ENCODE measurements around the gene MYL10.

Gene MYL10

GRCh38 chr7:101602484-101603241 lies 26.4 kb downstream of the MYL10 start:
- H3K4me3 ChIP-seq (ENCODE audit: low read length): no peak overlapping the region
- no peak for TF ChIP-seq ZNF274 (IDR thresholded peaks at IDR 0.05; ENCODE audit: low read depth, low read length)

- no peak overlapping the region for H3K4me3 ChIP-seq (ENCODE audit: low read length)
- TF ChIP-seq ZNF274 (IDR thresholded peaks at IDR 0.05; ENCODE audit: low read depth, low read length): no peak
These were observed 27.0 kb downstream of the MYL10 start for GRCh38 chr7:101602082-101602481.

GRCh38 chr7:101599787-101600186 lies 29.3 kb downstream of the MYL10 start:
- TF ChIP-seq ZNF274 (IDR thresholded peaks at IDR 0.05; ENCODE audit: low read depth, low read length): no peak
- H3K4me3 ChIP-seq (ENCODE audit: low read length): no peak overlapping the region

- TF ChIP-seq ZNF274 (IDR thresholded peaks at IDR 0.05; ENCODE audit: low read depth, low read length): no peak
- no peak overlapping the region for H3K4me3 ChIP-seq (ENCODE audit: low read length)
These were observed 29.9 kb downstream of the MYL10 start for GRCh38 chr7:101598986-101599771.

- TF ChIP-seq ZNF274 (IDR thresholded peaks at IDR 0.05; ENCODE audit: low read depth, low read length): no peak
- H3K4me3 ChIP-seq (ENCODE audit: low read length): no peak overlapping the region
These were observed 30.6 kb downstream of the MYL10 start for GRCh38 chr7:101598422-101598985.

GRCh38 chr7:101597941-101598340 lies 31.2 kb downstream of the MYL10 start:
- no peak for TF ChIP-seq ZNF274 (IDR thresholded peaks at IDR 0.05; ENCODE audit: low read depth, low read length)
- no peak overlapping the region for H3K4me3 ChIP-seq (ENCODE audit: low read length)

- H3K4me3 ChIP-seq (ENCODE audit: low read length): no peak overlapping the region
- TF ChIP-seq ZNF274 (IDR thresholded peaks at IDR 0.05; ENCODE audit: low read depth, low read length): no peak
These were observed 32.2 kb downstream of the MYL10 start for GRCh38 chr7:101596898-101597297.

GRCh38 chr7:101595766-101596537 lies 33.1 kb downstream of the MYL10 start:
- TF ChIP-seq ZNF274 (IDR thresholded peaks at IDR 0.05; ENCODE audit: low read depth, low read length): no peak
- no peak overlapping the region for H3K4me3 ChIP-seq (ENCODE audit: low read length)

- no peak for TF ChIP-seq ZNF274 (IDR thresholded peaks at IDR 0.05; ENCODE audit: low read depth, low read length)
These were observed 33.9 kb downstream of the MYL10 start for GRCh38 chr7:101595246-101595645.

GRCh38 chr7:101594790-101595189 lies 34.3 kb downstream of the MYL10 start:
- no peak overlapping the region for H3K4me3 ChIP-seq (ENCODE audit: low read length)
- no peak for TF ChIP-seq ZNF274 (IDR thresholded peaks at IDR 0.05; ENCODE audit: low read depth, low read length)

More at GRCh38 chr7:101595246-101595645, 33.9 kb downstream of the MYL10 start:
- H3K4me3 ChIP-seq (ENCODE audit: low read length): no peak overlapping the region

GRCh38 chr7:101593556-101593955 lies 35.5 kb downstream of the MYL10 start:
- TF ChIP-seq ZNF274 (IDR thresholded peaks at IDR 0.05; ENCODE audit: low read depth, low read length): no peak
- no peak overlapping the region for H3K4me3 ChIP-seq (ENCODE audit: low read length)

- H3K4me3 ChIP-seq (ENCODE audit: low read length): no peak overlapping the region
- no peak for TF ChIP-seq ZNF274 (IDR thresholded peaks at IDR 0.05; ENCODE audit: low read depth, low read length)
These were observed 37.6 kb downstream of the MYL10 start for GRCh38 chr7:101591504-101591903.

GRCh38 chr7:101590663-101591435 lies 38.2 kb downstream of the MYL10 start:
- no peak overlapping the region for H3K4me3 ChIP-seq (ENCODE audit: low read length)
- no peak for TF ChIP-seq ZNF274 (IDR thresholded peaks at IDR 0.05; ENCODE audit: low read depth, low read length)
